Uterus (tissue), 2 donors: ENCODE data around the gene GNG7.

Source experiments
- POLR2A ChIP-seq, 2 donors: fragments of 450-650 bp; IDR thresholded peaks; one replicate each; pipeline ENCODE4 v1.6.1; 2016; ENCODE audit warnings: antibody characterized with exemption in 2 of 2, mild to moderate bottlenecking in 1 of 2, moderate library complexity in 1 of 2
- TF ChIP-seq, protein P1 (sequence below), 4 experiments: fragments of 200-600 bp in 2 of 4; fragments of 450-650 bp in 2 of 4; sonication (generic) in 2 of 4; IDR thresholded peaks; one replicate each; pipeline ENCODE4 v1.5.1; 2016 to 2019; ENCODE audit warnings: antibody characterized with exemption in 4 of 4, mild to moderate bottlenecking in 2 of 4, moderate library complexity in 1 of 4

- TF ChIP-seq POLR2A (IDR thresholded peaks at IDR 0.05) = no peak
- TF ChIP-seq, protein P1, sequence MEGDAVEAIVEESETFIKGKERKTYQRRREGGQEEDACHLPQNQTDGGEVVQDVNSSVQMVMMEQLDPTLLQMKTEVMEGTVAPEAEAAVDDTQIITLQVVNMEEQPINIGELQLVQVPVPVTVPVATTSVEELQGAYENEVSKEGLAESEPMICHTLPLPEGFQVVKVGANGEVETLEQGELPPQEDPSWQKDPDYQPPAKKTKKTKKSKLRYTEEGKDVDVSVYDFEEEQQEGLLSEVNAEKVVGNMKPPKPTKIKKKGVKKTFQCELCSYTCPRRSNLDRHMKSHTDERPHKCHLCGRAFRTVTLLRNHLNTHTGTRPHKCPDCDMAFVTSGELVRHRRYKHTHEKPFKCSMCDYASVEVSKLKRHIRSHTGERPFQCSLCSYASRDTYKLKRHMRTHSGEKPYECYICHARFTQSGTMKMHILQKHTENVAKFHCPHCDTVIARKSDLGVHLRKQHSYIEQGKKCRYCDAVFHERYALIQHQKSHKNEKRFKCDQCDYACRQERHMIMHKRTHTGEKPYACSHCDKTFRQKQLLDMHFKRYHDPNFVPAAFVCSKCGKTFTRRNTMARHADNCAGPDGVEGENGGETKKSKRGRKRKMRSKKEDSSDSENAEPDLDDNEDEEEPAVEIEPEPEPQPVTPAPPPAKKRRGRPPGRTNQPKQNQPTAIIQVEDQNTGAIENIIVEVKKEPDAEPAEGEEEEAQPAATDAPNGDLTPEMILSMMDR (IDR thresholded peaks at IDR 0.05) = no peak
Measured at GRCh38 chr19:2511570-2511969, 190.9 kb downstream of the GNG7 start.
